Small intestine (tissue), 7 donors: ENCODE data around the gene NIPAL3. TPM values are rescaled to one million over a fixed set of nuclear protein-coding genes. Genes with fewer than 3 reads are reported as not detected.
"Not testable (repeated sequence)": the region's sequence is repeated elsewhere in the genome, so short reads cannot be mapped to it uniquely, and the experiment has no call there.

Experiments used
- DNase-seq, 2 donors: peaks; one replicate each; pipeline versions ENCODE4 v3.0.0 to v3.0.0-alpha.2; 2013
- FAIRE-seq: peaks from 2 replicates; lab custom pipeline; 2012; peaks lifted over from hg19 to GRCh38; lab: Jason Lieb, UNC
- H3K27ac ChIP-seq, 3 donors: one replicate each; pipeline ENCODE4 v1.5.1; 2013; ENCODE audit warnings: low read length in 2 of 3, mild to moderate bottlenecking in 2 of 3, control low read depth in 1 of 3, inconsistent platforms in 1 of 3, low read depth in 1 of 3, moderate library complexity in 1 of 3
- H3K27me3 ChIP-seq, 3 donors: one replicate each; pipeline ENCODE4 v1.6.1; 2013; ENCODE audit warnings: low read length in 3 of 3, inconsistent platforms in 1 of 3; ENCODE audit not compliant: control insufficient read depth in 3 of 3, insufficient read depth in 3 of 3
- H3K36me3 ChIP-seq, 3 donors: one replicate each; pipeline ENCODE4 v1.6.1; 2013; ENCODE audit warnings: low read length in 3 of 3, inconsistent platforms in 1 of 3, low read depth in 1 of 3, mild to moderate bottlenecking in 1 of 3, moderate library complexity in 1 of 3; ENCODE audit not compliant: control insufficient read depth in 3 of 3, insufficient read depth in 2 of 3
- H3K4me1 ChIP-seq, 3 donors: one replicate each; pipeline ENCODE4 v1.6.1; 2013; ENCODE audit warnings: low read length in 2 of 3, inconsistent platforms in 1 of 3, low read depth in 1 of 3, mild to moderate bottlenecking in 1 of 3, moderate library complexity in 1 of 3; ENCODE audit not compliant: control insufficient read depth in 3 of 3, insufficient read depth in 2 of 3
- H3K4me3 ChIP-seq, 3 donors: one replicate each; pipeline ENCODE4 v1.5.1; 2013; ENCODE audit warnings: low read length in 3 of 3, control low read depth in 1 of 3, inconsistent platforms in 1 of 3, low read depth in 1 of 3, mild to moderate bottlenecking in 1 of 3, moderate library complexity in 1 of 3
- H3K9me3 ChIP-seq, 2 donors: one replicate each; pipeline ENCODE4 v1.6.1; 2013; ENCODE audit warnings: low read depth in 1 of 2, low read length in 1 of 2; ENCODE audit not compliant: control insufficient read depth in 2 of 2, insufficient read depth in 1 of 2
- WGBS, 3 donors: extraction: QIAGEN DNeasy Blood & Tissue Kit; methylation state at CpG; one replicate each; pipeline ENCODE4 v1.1.7; 2013; 5-methylcytosine and 5-hydroxymethylcytosine counted together
- polyA plus RNA-seq, 4 donors: library from polyadenylated mRNA; stranded (reverse) in 3 of 4; unstranded in 1 of 4; fragments of 200-250 nt in 3 of 4; fragments of 120-200 nt in 1 of 4; gene quantifications; one replicate each; pipeline versions ENCODE4 v1.2.1 to v1.2.3, GENCODE V29; 2013
- donor health status: healthy with polysubstance abuse.
- donor health status: control.
- donor health status: control.
- donor health status: Bipolar disorder and iron deficiency.
- donor health status: healthy.

The NIPAL3 gene
- polyA plus RNA-seq, 4 donors: 4.9 to 16.4 (median 13.3) TPM

DNA sequence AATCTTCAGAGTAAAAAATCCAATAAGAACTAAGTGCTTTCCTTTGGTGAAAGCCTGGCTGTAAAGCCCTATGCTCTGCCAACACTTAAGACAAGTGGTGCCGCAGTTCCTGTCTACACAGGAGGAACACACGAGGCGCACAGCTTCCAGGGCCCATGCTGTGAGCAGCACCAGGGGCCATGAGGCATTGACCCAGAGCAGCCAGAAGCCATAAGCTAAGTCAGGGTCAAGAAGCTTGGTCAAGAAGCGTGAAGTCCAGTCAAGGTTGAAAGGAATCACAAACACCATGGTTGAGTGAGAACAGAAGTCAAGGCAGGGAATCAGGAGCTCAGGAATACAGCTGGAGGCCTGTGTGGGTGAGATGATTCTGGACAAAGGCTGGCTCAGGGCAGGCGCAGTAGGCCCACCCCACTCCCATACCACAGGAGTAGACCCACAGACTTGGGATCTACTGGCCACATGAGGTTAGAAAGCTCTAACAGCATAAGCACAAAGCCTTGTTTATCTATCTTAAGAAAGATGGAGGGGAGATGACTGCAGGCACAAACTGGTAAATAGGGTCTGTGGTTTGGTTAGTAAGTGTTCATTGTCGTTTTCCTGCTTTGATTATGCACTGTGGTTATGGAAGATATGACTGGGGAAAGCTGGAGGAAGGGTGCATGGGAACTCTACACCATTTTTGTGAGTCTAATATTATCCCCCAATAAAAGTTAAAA, 44.1 kb downstream of the NIPAL3 start:
- DNase-seq (no peak), FAIRE-seq (no peak)
- H3K36me3 ChIP-seq: peaks cover 2 to 46% (median 13%) of the 10 kb centered on the region in 3 donors
- peaks cover 0 to 12% (median 0%) of the 10 kb centered on the region in 3 donors for H3K4me1 ChIP-seq
- no peaks in the 10 kb centered on the region for H3K9me3 ChIP-seq
- no peak overlapping the region for H3K4me3 ChIP-seq
- H3K27ac ChIP-seq: no peak overlapping the region
- 87 to 92% (median 89%) methylated on average over 6 of the region's 6 CpGs for WGBS, 3 donors
- H3K27me3 ChIP-seq: no peaks in the 10 kb centered on the region

DNA sequence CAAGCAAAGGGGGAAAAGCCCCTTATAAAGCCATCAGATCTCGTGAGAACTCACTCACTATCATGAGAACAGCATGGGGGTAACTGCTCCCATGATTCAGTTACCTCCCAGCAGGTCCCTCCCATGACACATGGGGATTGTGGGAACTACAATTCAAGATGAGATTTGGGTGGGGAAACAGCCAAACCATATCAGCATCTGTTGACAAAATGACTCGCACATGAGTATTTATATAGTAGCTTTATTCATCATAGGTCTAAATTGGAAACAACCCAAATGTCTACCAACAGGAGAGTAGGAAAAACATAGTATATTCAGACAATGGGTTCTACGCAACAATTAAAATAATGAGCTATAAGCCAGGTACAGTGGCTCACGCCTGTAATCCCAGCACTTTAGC, 46.5 kb downstream of the NIPAL3 start:
- not testable (repeated sequence) for FAIRE-seq, H3K27ac ChIP-seq, H3K27me3 ChIP-seq, H3K4me3 ChIP-seq, H3K9me3 ChIP-seq, DNase-seq
- H3K36me3 ChIP-seq: peaks cover 0 to 33% (median 10%) of the 10 kb centered on the region in 3 donors
- H3K4me1 ChIP-seq: peaks cover 0 to 22% (median 0%) of the 10 kb centered on the region in 3 donors
- 91 to 95% (median 94%) methylated on average over 4 of the region's 4 CpGs for WGBS, 3 donors

DNA sequence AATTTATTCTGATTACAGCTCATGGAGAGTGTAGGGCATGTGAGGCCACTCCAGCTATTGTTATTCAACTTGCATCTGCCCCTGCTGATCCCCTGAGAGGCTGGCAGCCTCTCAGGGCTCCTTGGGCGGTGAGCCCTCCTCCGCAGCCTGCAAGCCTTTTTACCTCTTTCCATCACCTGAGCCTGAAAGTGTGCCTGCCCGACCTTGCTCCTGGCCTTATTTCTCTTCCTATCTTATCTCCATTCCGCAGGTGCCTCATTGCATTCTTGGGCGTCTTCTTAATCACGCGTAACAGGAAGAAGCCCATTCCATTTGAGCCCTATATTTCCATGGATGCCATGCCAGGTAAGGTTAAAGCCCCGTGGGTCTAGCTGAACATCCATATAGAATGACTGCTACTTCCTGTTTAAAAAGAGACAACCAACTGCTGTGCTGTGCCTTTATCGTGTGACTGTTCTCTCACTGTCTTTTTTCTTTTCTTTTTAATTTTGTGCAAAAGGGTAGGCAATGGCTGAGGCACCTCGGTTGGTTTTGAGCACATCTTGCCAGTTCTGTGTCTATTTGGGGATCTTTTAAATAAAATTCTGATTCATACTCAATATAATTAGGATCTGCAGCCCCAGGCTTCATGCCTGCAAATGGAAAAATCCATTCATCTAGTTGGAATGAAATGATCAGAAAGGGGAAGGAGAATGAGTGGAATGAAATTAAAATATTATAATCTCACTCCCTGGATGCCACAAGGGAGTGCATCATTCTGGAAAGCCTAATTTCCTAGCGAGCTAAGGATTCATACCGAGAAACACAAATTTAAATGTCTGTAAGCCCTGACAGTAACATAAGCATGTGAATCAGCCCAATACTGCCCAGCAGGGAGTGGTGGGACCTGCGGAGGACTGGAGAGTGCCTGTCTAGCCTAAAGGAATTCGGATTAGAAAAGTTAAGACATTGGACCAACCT, 48.5 kb downstream of the NIPAL3 start:
- H3K9me3 ChIP-seq: no peaks in the 10 kb centered on the region
- DNase-seq: peak in 1 of 2 donors; percentile 51
- no peaks in the 10 kb centered on the region for H3K27me3 ChIP-seq
- 59 to 65% (median 62%) methylated on average over 14 of the region's 14 CpGs for WGBS, 3 donors
- H3K27ac ChIP-seq: peak overlapping the region in 1 of 3 donors; percentile 25
- H3K36me3 ChIP-seq: peaks cover 0 to 29% (median 8%) of the 10 kb centered on the region in 3 donors
- FAIRE-seq: no peak
- peaks cover 0 to 22% (median 0%) of the 10 kb centered on the region in 3 donors for H3K4me1 ChIP-seq
- no peak overlapping the region for H3K4me3 ChIP-seq

- DNase-seq (no peak), FAIRE-seq (no peak)
- peaks cover 0 to 24% (median 8%) of the 10 kb centered on the region in 3 donors for H3K36me3 ChIP-seq
- WGBS, 3 donors: 60 to 75% (median 64%) methylated on average over 4 of the region's 4 CpGs
- H3K4me3 ChIP-seq: no peak overlapping the region
- no peaks in the 10 kb centered on the region for H3K27me3 ChIP-seq
- H3K27ac ChIP-seq: peak overlapping the region in 1 of 3 donors; percentile 3
- H3K4me1 ChIP-seq: peaks cover 0 to 22% (median 0%) of the 10 kb centered on the region in 3 donors
- no peaks in the 10 kb centered on the region for H3K9me3 ChIP-seq
These were observed 49.5 kb downstream of the NIPAL3 start for GRCh38 chr1:24465099-24465498.

- peaks cover 0 to 21% (median 8%) of the 10 kb centered on the region in 3 donors for H3K36me3 ChIP-seq
- H3K4me1 ChIP-seq: peaks cover 0 to 22% (median 0%) of the 10 kb centered on the region in 3 donors
- 84 to 90% (median 85%) methylated on average over 2 of the region's 2 CpGs for WGBS, 3 donors
- no peaks in the 10 kb centered on the region for H3K27me3 ChIP-seq
- FAIRE-seq (no peak), DNase-seq (peak in 1 of 2 donors; percentile 36)
- H3K27ac ChIP-seq: peak overlapping the region in 1 of 3 donors; percentile 57
- no peaks in the 10 kb centered on the region for H3K9me3 ChIP-seq
- H3K4me3 ChIP-seq: no peak overlapping the region
These were observed 50.0 kb downstream of the NIPAL3 start for GRCh38 chr1:24465638-24466037.

GRCh38 chr1:24468685-24469316, 53.2 kb downstream of the NIPAL3 start:
- Histone ChIP-seq H3K27ac (no peak overlapping the region), H3K27me3 (no peaks in the 10 kb centered on the region), H3K4me3 (no peak overlapping the region), H3K36me3 (peaks cover 0 to 19% (median 6%) of the 10 kb centered on the region in 3 donors), H3K4me1 (peaks cover 0 to 15% (median 0%) of the 10 kb centered on the region in 3 donors), H3K9me3 (no peaks in the 10 kb centered on the region)
- DNase-seq (no peak), FAIRE-seq (no peak)
- WGBS, 3 donors: 87 to 94% (median 93%) methylated on average over 11 of the region's 11 CpGs

DNA sequence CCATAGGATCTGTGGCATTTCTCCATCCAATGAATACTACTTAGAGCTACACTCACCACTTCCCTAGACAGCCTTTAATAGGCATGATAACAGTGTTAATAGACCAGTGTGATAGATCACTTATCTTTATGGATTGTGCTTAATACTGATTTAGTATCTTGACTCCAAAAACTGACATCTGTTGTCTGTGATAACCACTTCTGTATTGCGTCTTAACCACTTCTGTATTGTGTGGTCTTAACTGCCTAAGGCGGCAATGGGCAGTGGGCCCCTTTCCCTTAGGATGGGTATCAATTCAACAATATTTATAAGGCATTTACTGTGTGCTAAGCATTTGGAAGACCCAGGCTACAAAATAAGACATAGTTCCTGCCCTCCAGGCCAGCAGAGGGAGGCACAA, 55.0 kb downstream of the NIPAL3 start:
- no peak overlapping the region for H3K4me3 ChIP-seq
- peaks cover 0 to 19% (median 2%) of the 10 kb centered on the region in 3 donors for H3K36me3 ChIP-seq
- no peak overlapping the region for H3K27ac ChIP-seq
- H3K4me1 ChIP-seq: peaks cover 0 to 9% (median 1%) of the 10 kb centered on the region in 3 donors
- 92 to 93% (median 92%) methylated on average over 2 of the region's 2 CpGs for WGBS, 3 donors
- no peaks in the 10 kb centered on the region for H3K27me3 ChIP-seq
- no peak for DNase-seq
- H3K9me3 ChIP-seq: no peaks in the 10 kb centered on the region
- no peak for FAIRE-seq
